GM23338 (cell line): ENCODE data around the gene NLK. TPM values are rescaled to one million over a fixed set of nuclear protein-coding genes. Genes with fewer than 3 reads are reported as not detected.

Experiments
- ATAC-seq: fragments of 200-7000 bp; cut with Tn5 transposase; 3 replicates; pipeline ENCODE4 v1.9.1; 2020
- DNase-seq: peaks from one replicate; pipeline ENCODE4 v3.0.0-alpha.2; 2015; ENCODE audit warnings: low spot score
- H2AFZ ChIP-seq: fragments of 200-600 bp; sonication (generic); 2 replicates; pipeline ENCODE4 v1.8.0; 2016; ENCODE audit warnings: antibody characterized with exemption, mild to moderate bottlenecking, moderate library complexity
- H3F3A ChIP-seq: fragments of 200-600 bp; sonication (generic); replicated peaks from 2 replicates; pipeline ENCODE4 v1.8.0; 2017; ENCODE audit warnings: antibody characterized with exemption, mixed run types, low read depth
- H3K27ac ChIP-seq: fragments of 200-600 bp; sonication (generic); 2 replicates; pipeline ENCODE4 v1.6.1; 2016; ENCODE audit warnings: low read depth
- H3K27me3 ChIP-seq: fragments of 200-600 bp; sonication (generic); 2 replicates; pipeline ENCODE4 v1.8.0; 2016; ENCODE audit warnings: mild to moderate bottlenecking, mixed run types, moderate library complexity; ENCODE audit not compliant: insufficient read depth
- H3K36me3 ChIP-seq: fragments of 200-600 bp; sonication (generic); 2 replicates; pipeline ENCODE4 v1.8.0; 2016; ENCODE audit warnings: mild to moderate bottlenecking; ENCODE audit not compliant: insufficient read depth
- H3K4me1 ChIP-seq: fragments of 200-600 bp; sonication (generic); 2 replicates; pipeline ENCODE4 v1.8.0; 2016; ENCODE audit warnings: mild to moderate bottlenecking, moderate library complexity; ENCODE audit not compliant: insufficient read depth
- H3K4me2 ChIP-seq: fragments of 200-600 bp; sonication (generic); 2 replicates; pipeline ENCODE4 v1.7.1; 2017; ENCODE audit warnings: mixed run types
- H3K4me3 ChIP-seq: fragments of 200-600 bp; sonication (generic); 2 replicates; pipeline ENCODE4 v1.6.1; 2016; ENCODE audit warnings: mixed run types
- H3K79me2 ChIP-seq: fragments of 200-600 bp; sonication (generic); replicated peaks from 2 replicates; pipeline ENCODE4 v1.8.0; 2017; ENCODE audit warnings: mild to moderate bottlenecking; ENCODE audit not compliant: insufficient read depth
- H3K9me2 ChIP-seq: fragments of 200-600 bp; sonication (generic); 2 replicates; pipeline ENCODE4 v1.8.0; 2017; ENCODE audit not compliant: insufficient read depth
- H4K20me1 ChIP-seq: fragments of 200-600 bp; sonication (generic); replicated peaks from 2 replicates; pipeline ENCODE4 v1.8.0; 2017; ENCODE audit warnings: mild to moderate bottlenecking; ENCODE audit not compliant: insufficient read depth
- H3K27ac Mint-ChIP-seq: 2 replicates; pipeline ENCODE4 v1.8.0; 2020; ENCODE audit warnings: inconsistent platforms, mild to moderate bottlenecking, moderate library complexity, mixed read lengths
- H3K27me3 Mint-ChIP-seq: 3 replicates; pipeline ENCODE4 v1.8.0; 2022; ENCODE audit warnings: low read depth, mild to moderate bottlenecking, moderate library complexity, mixed read lengths, inconsistent platforms; ENCODE audit not compliant: insufficient read depth, poor library complexity
- H3K36me3 Mint-ChIP-seq: 3 replicates; pipeline ENCODE4 v1.8.0; 2021; ENCODE audit warnings: low read depth, mild to moderate bottlenecking, inconsistent platforms, moderate library complexity, mixed read lengths
- H3K4me1 Mint-ChIP-seq: 3 replicates; pipeline ENCODE4 v1.8.0; 2020; ENCODE audit warnings: mild to moderate bottlenecking, inconsistent platforms, mixed read lengths
- H3K4me3 Mint-ChIP-seq: 3 replicates; pipeline ENCODE4 v1.8.0; 2021; ENCODE audit warnings: moderate library complexity, mild to moderate bottlenecking, inconsistent platforms, mixed read lengths
- H3K9me3 Mint-ChIP-seq: 3 replicates; pipeline ENCODE4 v1.8.0; 2020; ENCODE audit warnings: moderate library complexity, mild to moderate bottlenecking, inconsistent platforms, mixed read lengths
- EZH2 ChIP-seq: fragments of 200-600 bp; sonication (generic); IDR thresholded peaks from one replicate; pipeline ENCODE4 v1.8.0; 2017; ENCODE audit warnings: antibody characterized with exemption, mild to moderate bottlenecking, low read depth; ENCODE audit not compliant: unreplicated experiment
- EZH2phosphoT487 ChIP-seq: fragments of 200-600 bp; sonication (generic); IDR thresholded peaks from one replicate; pipeline ENCODE4 v1.8.1; 2018; ENCODE audit warnings: antibody characterized with exemption; ENCODE audit not compliant: unreplicated experiment
- JUNB ChIP-seq: IDR thresholded peaks from one replicate; pipeline ENCODE4 v1.6.1; 2016; ENCODE audit warnings: antibody characterized with exemption; ENCODE audit not compliant: unreplicated experiment
- NANOG ChIP-seq: IDR thresholded peaks from 2 replicates; pipeline ENCODE4 v1.6.1; 2016; ENCODE audit warnings: antibody characterized with exemption, borderline replicate concordance
- POLR2AphosphoS5 ChIP-seq: IDR thresholded peaks from 2 replicates; pipeline ENCODE4 v1.6.1; 2016; ENCODE audit warnings: antibody characterized with exemption, low read depth
- STAT1 ChIP-seq: IDR thresholded peaks from one replicate; pipeline ENCODE4 v1.6.1; 2016; ENCODE audit warnings: antibody characterized with exemption; ENCODE audit not compliant: unreplicated experiment
- ZNF114 ChIP-seq: fragments of 250-450 bp; sonication (Bioruptor Pico); IDR thresholded peaks from 2 replicates; pipeline ENCODE4 v1.5.0; 2020; ENCODE audit warnings: mild to moderate bottlenecking, moderate library complexity
- ZNF331 ChIP-seq: fragments of 250-450 bp; sonication (Bioruptor Pico); IDR thresholded peaks from 2 replicates; pipeline ENCODE4 v1.5.0; 2020; ENCODE audit warnings: low read depth, mild to moderate bottlenecking, moderate library complexity
- polyA plus RNA-seq: library from polyadenylated mRNA; unstranded; fragments of >200 nt; fragmentation: Nextera tagmentation; extraction: Ambion mirVana; gene quantifications from 2 replicates; pipeline ENCODE4 v1.2.1, GENCODE V29; 2016
- total RNA-seq: library from RNA; depleted of rRNA; stranded (reverse); fragments of >200 nt; shearing (Covaris generic); gene quantifications from 2 replicates; pipeline ENCODE4 v1.2.3, GENCODE V29; 2014
- TF ChIP-seq, protein P1 (sequence below): IDR thresholded peaks from one replicate; pipeline ENCODE4 v1.6.1; 2018; ENCODE audit warnings: antibody characterized with exemption; ENCODE audit not compliant: unreplicated experiment

The NLK gene
- total and polyA plus RNA-seq, 2 experiments from 2014 or later, result 34.7 to 78.5 TPM

DNA sequence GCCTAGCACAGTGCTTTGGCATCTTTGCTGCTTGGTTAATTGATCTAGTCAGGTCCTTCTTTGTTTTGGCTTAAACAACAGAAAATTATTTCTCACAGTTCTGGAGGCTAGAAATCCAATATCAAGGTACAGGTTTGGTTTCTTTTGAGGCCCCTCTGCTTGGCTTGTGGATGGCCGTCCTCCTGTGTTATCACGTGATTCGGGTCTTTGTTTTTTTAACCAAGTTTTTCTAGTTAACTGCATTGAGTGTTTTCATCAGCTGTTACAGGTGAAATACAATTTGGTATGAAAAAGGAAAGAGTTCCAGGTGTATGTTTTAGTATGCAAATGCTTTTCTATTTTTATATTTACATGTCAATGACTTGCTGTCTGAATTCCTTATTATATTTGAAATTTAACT lies 2.8 kb downstream of the NLK start:
- H3K4me1 ChIP-seq, result peaks cover 74% of the 10 kb centered on the region
- H3K27me3 ChIP-seq, result no peaks in the 10 kb centered on the region
- peak overlapping the region; percentile 74 for H3K4me2 ChIP-seq
- H3K4me3 ChIP-seq, result peak overlapping the region; percentile 65
- ATAC-seq (no peak), DNase-seq (peak; percentile 32)
- H3K27ac ChIP-seq, result peak overlapping the region; percentile 28; the same call in 1 of the 2 replicates
- Mint-ChIP-seq H3K4me1 (peaks cover 75% of the 10 kb centered on the region), H3K4me3 (peak overlapping the region; percentile 60), H3K9me3 (no peaks in the 10 kb centered on the region), H3K27me3 (peaks cover 6% of the 10 kb centered on the region), H3K36me3 (peaks cover 19% of the 10 kb centered on the region), H3K27ac (no peak overlapping the region; the same call in 1 of the 2 replicates)
- no peak overlapping the region for H2AFZ ChIP-seq
- TF ChIP-seq EZH2phosphoT487 (no peak), ZNF114 (CRISPR knock-in tag) (no peak), EZH2 (no peak), JUNB (no peak), ZNF331 (CRISPR knock-in tag) (no peak), POLR2AphosphoS5 (no peak), NANOG (no peak)
- TF ChIP-seq, protein P1, sequence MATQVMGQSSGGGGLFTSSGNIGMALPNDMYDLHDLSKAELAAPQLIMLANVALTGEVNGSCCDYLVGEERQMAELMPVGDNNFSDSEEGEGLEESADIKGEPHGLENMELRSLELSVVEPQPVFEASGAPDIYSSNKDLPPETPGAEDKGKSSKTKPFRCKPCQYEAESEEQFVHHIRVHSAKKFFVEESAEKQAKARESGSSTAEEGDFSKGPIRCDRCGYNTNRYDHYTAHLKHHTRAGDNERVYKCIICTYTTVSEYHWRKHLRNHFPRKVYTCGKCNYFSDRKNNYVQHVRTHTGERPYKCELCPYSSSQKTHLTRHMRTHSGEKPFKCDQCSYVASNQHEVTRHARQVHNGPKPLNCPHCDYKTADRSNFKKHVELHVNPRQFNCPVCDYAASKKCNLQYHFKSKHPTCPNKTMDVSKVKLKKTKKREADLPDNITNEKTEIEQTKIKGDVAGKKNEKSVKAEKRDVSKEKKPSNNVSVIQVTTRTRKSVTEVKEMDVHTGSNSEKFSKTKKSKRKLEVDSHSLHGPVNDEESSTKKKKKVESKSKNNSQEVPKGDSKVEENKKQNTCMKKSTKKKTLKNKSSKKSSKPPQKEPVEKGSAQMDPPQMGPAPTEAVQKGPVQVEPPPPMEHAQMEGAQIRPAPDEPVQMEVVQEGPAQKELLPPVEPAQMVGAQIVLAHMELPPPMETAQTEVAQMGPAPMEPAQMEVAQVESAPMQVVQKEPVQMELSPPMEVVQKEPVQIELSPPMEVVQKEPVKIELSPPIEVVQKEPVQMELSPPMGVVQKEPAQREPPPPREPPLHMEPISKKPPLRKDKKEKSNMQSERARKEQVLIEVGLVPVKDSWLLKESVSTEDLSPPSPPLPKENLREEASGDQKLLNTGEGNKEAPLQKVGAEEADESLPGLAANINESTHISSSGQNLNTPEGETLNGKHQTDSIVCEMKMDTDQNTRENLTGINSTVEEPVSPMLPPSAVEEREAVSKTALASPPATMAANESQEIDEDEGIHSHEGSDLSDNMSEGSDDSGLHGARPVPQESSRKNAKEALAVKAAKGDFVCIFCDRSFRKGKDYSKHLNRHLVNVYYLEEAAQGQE, result no peak
- H4K20me1 ChIP-seq, result peaks cover 7% of the 10 kb centered on the region; the same call in 1 of the 2 replicates
- peaks cover 85% of the 10 kb centered on the region for H3K79me2 ChIP-seq
- H3K9me2 ChIP-seq, result no peaks in the 10 kb centered on the region
- H3K36me3 ChIP-seq, result no peaks in the 10 kb centered on the region
- no peaks in the 10 kb centered on the region for H3F3A ChIP-seq

DNA sequence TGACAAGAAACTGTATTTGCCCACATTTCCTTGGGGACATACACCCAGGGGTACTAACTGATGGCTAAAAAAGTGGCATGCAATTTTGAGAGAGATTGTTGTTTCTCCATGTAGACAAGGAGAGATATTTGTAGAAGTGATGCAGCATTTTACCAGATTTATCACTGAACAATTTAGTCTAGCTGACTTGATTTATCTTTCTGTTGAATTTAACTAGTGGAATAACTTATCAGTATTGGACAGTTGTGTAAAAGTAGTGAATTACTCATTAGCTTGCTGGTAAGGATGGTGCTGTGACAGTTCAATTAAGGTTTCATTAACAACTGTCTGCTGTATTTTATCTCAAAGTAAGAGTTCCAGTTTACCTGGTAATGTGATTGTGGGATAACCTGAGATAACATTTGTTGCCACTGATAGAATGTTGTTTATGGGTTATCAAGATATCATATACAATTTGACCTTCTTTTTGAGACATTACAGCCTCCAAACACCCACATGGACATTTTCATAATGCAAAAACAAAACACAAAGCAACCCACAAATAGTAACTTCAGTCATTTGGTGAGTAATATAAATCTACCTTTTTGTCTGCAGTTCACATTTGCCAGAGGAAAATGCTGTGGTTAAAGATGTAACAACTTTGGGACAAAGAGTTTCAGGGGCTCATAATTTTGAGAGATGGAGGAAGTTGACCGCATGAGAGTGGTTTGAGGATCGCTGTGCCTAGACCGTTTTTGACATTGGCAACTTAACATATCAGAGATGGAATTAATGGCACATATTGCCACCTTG lies 3.8 kb downstream of the NLK start:
- Mint-ChIP-seq H3K27ac (peak overlapping the region; percentile 52; the same call in 1 of the 2 replicates), H3K4me3 (peak overlapping the region; percentile 60), H3K9me3 (no peaks in the 10 kb centered on the region), H3K36me3 (peaks cover 19% of the 10 kb centered on the region), H3K27me3 (peaks cover 6% of the 10 kb centered on the region), H3K4me1 (peaks cover 79% of the 10 kb centered on the region)
- Histone ChIP-seq H3K27ac (0 out of 2 replicates have a peak overlapping the region, but pooled peaks have one; percentile 1), H3K4me3 (peak overlapping the region; percentile 65), H2AFZ (no peak overlapping the region), H3K9me2 (no peaks in the 10 kb centered on the region), H3K4me2 (peak overlapping the region; percentile 74), H3K27me3 (no peaks in the 10 kb centered on the region), H3K79me2 (peaks cover 94% of the 10 kb centered on the region), H3F3A (no peaks in the 10 kb centered on the region), H4K20me1 (peaks cover 9% of the 10 kb centered on the region; the same call in 1 of the 2 replicates), H3K36me3 (no peaks in the 10 kb centered on the region), H3K4me1 (peaks cover 83% of the 10 kb centered on the region)
- DNase-seq, result no peak
- ATAC-seq, result no peak
- no peak for TF ChIP-seq NANOG
- TF ChIP-seq EZH2phosphoT487, result no peak
- TF ChIP-seq EZH2, result no peak
- TF ChIP-seq, protein P1, result no peak
- TF ChIP-seq STAT1, result no peak
